HG03108 (cell line): ENCODE measurements around the gene VCX2.
"Not testable (repeated sequence)": the region's sequence is repeated elsewhere in the genome, so short reads cannot be mapped to it uniquely, and the experiment has no call there.

ENCODE experiments used
- ATAC-seq: cut with Tn5 transposase; IDR thresholded peaks from one replicate; pipeline ENCODE4 v1.9.1; 2021; ENCODE audit warnings: moderate library complexity; ENCODE audit not compliant: unreplicated experiment

Gene VCX2

DNA sequence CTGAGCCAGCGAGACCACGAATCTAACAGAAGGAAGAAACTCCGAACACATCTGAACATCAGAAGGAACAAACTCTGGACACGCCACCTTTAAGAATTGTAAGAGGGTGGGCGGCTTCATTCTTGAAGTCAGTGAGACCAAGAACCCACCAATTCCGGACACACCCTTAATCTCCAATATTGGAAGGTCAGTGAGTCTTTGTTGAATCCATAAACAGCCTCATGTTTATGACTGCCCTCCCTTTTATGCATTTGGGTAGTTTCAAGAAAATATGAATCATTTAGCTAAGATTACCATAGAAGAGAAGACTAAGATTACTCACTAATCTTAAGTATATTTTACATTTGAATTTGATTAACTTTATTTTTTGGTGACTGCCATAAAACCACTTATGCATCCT lies 48.5 kb downstream of the VCX2 start:
- ATAC-seq: no peak

DNA sequence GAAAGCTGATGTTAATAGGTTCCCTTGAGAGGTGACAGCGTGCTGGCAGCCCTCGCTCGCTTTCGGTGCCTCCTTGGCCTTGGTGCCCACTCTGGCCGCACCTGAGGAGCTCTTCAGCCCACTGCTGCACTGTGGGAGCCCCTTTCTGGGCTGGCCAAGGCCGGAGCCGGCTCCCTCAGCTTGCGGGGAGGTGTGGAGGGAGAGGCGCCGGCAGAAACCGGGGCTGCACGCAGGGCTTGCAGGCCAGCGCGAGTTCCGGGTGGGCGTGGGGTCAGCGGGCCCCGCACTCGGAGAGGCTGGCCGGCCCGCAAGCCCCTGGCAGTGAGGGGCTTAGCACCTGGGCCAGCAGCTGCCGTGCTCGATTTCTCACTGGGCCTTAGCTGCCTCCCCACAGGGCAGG lies 49.7 kb downstream of the VCX2 start:
- ATAC-seq: not testable (repeated sequence)
